Measurements from ENCODE around the gene DNAJC30.
"Not testable (repeated sequence)": the region's sequence is repeated elsewhere in the genome, so short reads cannot be mapped to it uniquely, and the experiment has no call there.

The DNAJC30 gene

DNA sequence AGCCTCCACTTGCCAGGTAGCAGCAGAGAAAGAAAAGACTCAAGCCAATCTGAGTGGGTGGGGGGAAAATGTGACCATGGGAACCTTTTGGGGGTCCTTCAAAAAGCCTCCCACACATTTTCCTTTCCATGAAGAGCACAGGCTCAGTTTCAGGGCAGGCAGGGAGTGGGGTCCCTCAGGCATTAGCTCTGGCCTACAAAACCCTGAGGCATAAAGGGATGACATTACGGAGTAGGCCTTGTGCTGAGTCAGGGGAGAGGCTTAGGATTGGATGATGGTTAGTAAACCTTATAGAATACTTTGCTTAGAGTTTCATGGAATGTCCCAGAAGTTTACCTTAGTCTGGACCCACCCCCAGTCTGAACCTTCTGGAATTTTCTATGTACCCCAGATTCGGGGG, 3.5 kb downstream of the DNAJC30 start:
- Histone ChIP-seq H3K4me3 (no peak overlapping the region), H3K27ac (no peak overlapping the region)
- DNase-seq (ENCODE audit: low spot score): no peak
- TF ChIP-seq CTCF (IDR thresholded peaks at IDR 0.05): no peak

- no peak overlapping the region for H3K27ac ChIP-seq
- H3K4me3 ChIP-seq: no peak overlapping the region
- DNase-seq (ENCODE audit: low spot score): no peak
- TF ChIP-seq CTCF (IDR thresholded peaks at IDR 0.05): no peak
Observed at GRCh38 chr7:73678862-73679261, 4.4 kb downstream of the DNAJC30 start.

- H3K4me3 ChIP-seq; H3K27ac ChIP-seq; DNase-seq (ENCODE audit: low spot score): not testable (repeated sequence)
Observed at GRCh38 chr7:73676062-73676461, 7.2 kb downstream of the DNAJC30 start.

DNA sequence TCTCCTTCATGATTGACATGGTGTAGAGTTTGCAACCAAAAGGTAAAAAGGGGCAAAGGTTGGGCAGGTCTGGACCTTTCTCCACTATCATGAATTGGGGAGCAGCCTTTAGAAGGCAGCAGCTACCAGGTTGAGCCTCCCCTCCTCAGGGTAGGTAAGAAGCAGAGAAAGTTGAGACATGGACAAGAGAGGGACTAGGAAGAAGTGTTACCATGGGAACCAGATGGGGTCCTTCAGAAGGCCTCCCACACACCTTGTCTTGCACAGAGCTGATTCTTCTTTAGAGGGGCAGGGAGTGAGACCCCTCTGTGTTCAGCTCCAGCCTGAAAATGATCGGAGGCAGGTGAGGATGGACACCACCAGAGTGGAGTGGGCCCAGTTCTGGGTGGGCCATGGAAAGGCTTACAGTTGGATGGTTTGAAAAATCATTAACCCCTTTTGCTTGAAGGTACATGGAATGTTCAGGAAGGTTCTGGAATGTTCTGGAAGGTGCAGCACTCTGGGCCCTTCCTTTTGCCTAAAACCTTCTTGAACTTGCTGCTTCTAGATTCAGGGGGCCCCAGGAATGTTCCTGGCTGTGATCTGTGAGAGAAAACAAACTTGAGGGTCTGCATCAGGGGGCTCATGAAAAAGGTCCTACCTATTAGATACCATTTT, 8.7 kb downstream of the DNAJC30 start:
- no peak for TF ChIP-seq CTCF (IDR thresholded peaks at IDR 0.05)
- H3K4me3 ChIP-seq: no peak overlapping the region
- no peak overlapping the region for H3K27ac ChIP-seq
- no peak for DNase-seq (ENCODE audit: low spot score)

GRCh38 chr7:73671857-73672445, 11.3 kb downstream of the DNAJC30 start:
- no peak for DNase-seq (ENCODE audit: low spot score)
- TF ChIP-seq CTCF (IDR thresholded peaks at IDR 0.05): no peak
- no peak overlapping the region for H3K27ac ChIP-seq
- H3K4me3 ChIP-seq: no peak overlapping the region

- H3K27ac ChIP-seq: no peak overlapping the region
- no peak for DNase-seq (ENCODE audit: low spot score)
- no peak for TF ChIP-seq CTCF (IDR thresholded peaks at IDR 0.05)
- H3K4me3 ChIP-seq: no peak overlapping the region
Observed at GRCh38 chr7:73671322-73671661, 12.0 kb downstream of the DNAJC30 start.

DNA sequence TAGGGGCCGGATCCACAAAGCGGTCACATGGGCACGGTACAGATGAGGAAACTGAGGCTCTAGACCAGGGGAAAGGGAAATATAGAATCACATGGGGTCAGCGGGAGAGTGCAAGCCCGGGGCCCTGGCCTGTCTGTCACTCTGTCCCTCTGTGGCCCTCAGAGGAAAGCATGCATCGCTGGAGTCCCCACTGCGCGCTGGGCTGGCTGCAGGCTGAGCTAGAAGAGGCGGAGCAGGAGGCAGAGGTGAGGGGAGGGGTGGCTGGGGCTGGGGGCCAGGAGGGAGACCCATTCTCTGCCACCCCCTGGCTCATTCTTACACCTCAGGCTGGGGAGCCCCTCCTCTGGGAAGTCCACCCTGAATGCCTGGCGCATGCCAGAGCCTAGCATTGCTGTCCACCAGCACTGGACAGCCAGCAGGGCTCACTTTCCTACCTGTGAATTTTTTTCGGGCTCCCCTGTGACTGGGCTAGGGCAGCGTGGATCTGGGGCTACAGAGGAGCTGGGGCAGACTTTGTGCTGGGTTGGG, 13.3 kb downstream of the DNAJC30 start:
- no peak for DNase-seq (ENCODE audit: low spot score)
- no peak overlapping the region for H3K4me3 ChIP-seq
- H3K27ac ChIP-seq: no peak overlapping the region
- no peak for TF ChIP-seq CTCF (IDR thresholded peaks at IDR 0.05)
